GM18499 (cell line): ENCODE measurements around the gene ENDOV.

Source experiments
- ATAC-seq: cut with Tn5 transposase; IDR thresholded peaks from one replicate; pipeline ENCODE4 v1.9.1; 2021; ENCODE audit warnings: moderate number of reproducible peaks; ENCODE audit not compliant: insufficient read depth, unreplicated experiment

Gene ENDOV

GRCh38 chr17:80429356-80430275, 14.6 kb downstream of the ENDOV start:
- no peak for ATAC-seq

DNA sequence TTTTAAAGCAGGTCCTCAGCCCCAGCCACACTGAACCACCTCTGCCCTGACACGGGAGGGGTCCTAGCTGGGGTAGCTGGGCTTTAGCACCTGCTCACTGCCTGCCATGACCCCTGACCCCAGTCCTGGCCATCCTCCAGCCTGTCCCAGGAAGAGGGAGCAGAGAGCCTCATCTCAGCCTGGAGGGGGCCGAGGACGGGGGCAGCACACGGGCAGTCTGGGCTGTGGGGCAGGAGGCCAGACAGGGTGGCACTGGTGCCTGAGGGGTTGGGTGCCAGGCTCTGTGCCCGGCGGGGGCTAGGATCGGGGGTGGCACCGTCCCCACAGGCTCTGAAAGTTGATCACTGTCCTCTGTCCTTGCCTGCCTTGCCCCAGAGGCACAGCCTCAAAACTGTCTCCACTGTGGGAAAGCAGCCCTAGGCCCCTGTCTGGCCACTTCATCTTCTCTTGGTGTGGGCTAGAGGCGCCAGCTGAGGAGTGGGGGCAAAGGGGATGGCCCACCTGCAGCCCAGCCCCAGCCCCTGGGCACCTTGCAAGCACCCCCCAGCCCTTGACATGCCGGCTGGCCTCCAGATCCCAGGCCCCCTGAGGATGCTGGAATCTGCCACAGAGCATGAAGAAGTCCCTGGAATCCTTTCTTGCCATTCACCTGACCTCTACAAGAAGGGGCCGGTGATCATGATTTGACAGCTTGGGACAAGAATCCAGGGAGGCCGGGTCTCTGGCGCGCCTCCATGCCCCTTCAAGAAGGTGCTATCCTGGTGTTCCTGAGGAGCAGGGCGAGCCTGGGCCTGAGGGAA, 15.7 kb downstream of the ENDOV start:
- no peak for ATAC-seq

- ATAC-seq = no peak
Measured at GRCh38 chr17:80431246-80432195, 16.6 kb downstream of the ENDOV start.

GRCh38 chr17:80432350-80432955, 17.5 kb downstream of the ENDOV start:
- ATAC-seq = no peak

- ATAC-seq = no peak
Measured at GRCh38 chr17:80432961-80433550, 18.1 kb downstream of the ENDOV start.

GRCh38 chr17:80433916-80434666, 19.1 kb downstream of the ENDOV start:
- ATAC-seq = no peak

- no peak for ATAC-seq
Measured at GRCh38 chr17:80437532-80437931, 22.6 kb downstream of the ENDOV start.

DNA sequence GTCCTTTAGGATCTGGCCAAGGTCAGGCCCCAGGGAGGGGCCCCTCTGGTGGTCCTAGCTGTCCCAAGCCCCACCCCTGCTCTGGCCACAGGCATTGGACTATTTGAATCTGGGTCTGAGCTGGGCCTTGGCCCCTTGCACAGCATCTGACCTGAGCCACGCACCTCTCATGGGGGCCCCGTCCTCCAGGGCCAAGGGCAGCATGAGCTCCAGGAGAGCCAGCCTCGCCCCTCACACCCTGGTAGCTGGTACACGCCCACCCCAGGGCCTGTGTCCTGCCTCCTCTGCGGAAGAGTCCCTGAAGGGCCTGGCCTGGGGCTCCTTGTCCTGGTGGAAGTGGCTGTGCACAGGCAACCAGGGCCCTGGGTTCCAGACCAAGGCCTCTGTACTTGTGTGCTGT, 23.8 kb downstream of the ENDOV start:
- ATAC-seq = no peak

DNA sequence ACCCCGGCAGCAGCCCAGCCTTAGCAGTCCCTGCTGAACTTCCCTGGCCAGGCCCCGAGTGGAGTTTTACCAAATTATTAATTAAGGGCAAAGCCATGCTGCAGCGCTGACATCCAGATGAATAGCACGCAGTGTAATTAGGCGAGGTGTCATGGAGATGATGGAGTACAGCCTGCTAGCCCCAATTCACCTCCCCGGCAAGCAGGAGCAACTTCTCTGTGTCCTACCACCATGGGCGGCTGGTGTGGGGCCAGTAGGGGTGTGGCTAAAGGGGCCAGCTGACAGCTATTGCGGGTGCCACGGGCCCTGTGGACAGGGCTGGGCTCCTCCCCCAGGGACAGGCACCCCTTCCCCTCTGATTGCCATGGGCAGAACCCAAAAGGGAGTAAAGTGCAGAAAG, 24.5 kb downstream of the ENDOV start:
- ATAC-seq = no peak

DNA sequence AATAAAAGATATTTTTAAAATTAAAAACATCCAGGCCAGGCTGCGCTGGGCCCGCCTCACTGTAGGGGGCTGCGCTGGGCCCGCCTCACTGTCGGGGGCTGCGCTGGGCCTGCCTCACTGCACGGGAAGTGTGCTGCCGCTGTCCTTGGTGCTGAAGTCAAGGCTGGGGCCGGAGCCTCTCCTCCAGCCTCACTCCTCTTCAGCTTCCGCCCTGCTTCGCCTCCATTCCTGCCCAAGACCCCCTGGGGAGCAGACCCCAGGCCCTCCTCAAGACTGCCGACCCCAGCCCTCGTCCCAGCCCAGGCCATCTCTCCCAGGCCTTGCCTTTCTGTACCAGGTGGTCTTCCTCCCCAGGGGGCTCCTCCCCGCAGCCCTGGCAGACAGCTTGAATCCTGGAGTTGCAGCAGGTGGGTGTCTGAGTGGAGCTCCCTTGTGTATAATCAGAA, 26.2 kb downstream of the ENDOV start:
- no peak for ATAC-seq

DNA sequence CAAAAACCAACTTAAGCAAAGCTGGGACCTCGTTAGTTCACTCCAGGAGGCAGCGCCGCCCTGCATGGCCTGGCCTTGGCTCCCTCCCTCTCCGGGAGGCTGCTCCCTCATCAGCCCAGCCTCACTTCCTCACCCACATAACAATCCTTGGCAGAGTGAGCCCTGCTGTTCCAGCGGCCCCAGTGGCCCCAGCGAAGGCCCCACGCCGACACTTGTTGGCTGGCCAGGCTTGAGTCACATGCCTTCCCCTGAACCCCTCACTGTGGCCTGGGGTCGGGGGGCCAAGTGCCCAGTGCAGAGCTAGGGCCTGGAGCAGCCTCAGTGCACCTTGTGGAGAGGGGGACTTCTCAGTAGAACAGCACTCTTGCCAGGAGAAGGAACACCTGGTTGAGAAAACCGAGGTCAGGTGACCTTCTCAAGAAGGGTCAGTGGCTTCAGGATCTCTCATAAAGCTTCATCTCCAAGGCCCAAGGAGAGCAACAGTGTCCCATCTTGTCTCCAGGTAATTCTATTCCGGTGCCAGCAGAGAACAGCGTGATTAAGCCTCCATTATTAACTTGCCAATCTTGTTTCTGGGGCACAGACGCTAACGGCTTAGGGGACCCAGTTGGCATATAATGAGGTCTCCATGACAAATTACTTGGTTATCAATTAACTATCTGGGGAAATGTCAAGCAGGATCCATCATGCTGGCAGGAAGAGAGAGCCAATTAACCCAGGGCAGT, 26.8 kb downstream of the ENDOV start:
- ATAC-seq = no peak

GRCh38 chr17:80442323-80442659, 27.3 kb downstream of the ENDOV start:
- ATAC-seq = no peak

GRCh38 chr17:80442764-80443163, 27.8 kb downstream of the ENDOV start:
- no peak for ATAC-seq

GRCh38 chr17:80443498-80443897, 28.5 kb downstream of the ENDOV start:
- no peak for ATAC-seq

GRCh38 chr17:80443916-80444643, 29.1 kb downstream of the ENDOV start:
- ATAC-seq = no peak

GRCh38 chr17:80444644-80444979, 29.6 kb downstream of the ENDOV start:
- no peak for ATAC-seq

GRCh38 chr17:80445007-80445725, 30.2 kb downstream of the ENDOV start:
- ATAC-seq = no peak
